SK-N-SH treated with all-trans-retinoic acid at 6 μM for 48 hours (cell line): ENCODE measurements around the gene RBMS1.

Experiments used
- ATAC-seq: fragments of 200-7000 bp; cut with Tn5 transposase; 3 replicates; pipeline ENCODE4 v1.9.1; 2020; ENCODE audit warnings: mild to moderate bottlenecking, moderate library complexity
- ARNTL ChIP-seq: fragments of 450-650 bp; formaldehyde crosslinking; IDR thresholded peaks from 2 replicates; pipeline ENCODE4 v1.5.0; 2020; ENCODE audit warnings: low read depth, mild to moderate bottlenecking, moderate library complexity, borderline replicate concordance
- BACH2 ChIP-seq: fragments of 250-450 bp; sonication (Bioruptor Pico); IDR thresholded peaks from 2 replicates; pipeline ENCODE4 v1.9.0; 2021; ENCODE audit warnings: mild to moderate bottlenecking, borderline replicate concordance
- CREB5 ChIP-seq: fragments of 250-450 bp; sonication (Bioruptor Pico); IDR thresholded peaks from 2 replicates; pipeline ENCODE4 v1.5.1; 2020; ENCODE audit warnings: low read depth, mild to moderate bottlenecking, moderate library complexity
- CSDC2 ChIP-seq: fragments of 250-450 bp; sonication (Bioruptor Pico); IDR thresholded peaks from 2 replicates; pipeline ENCODE4 v1.5.0; 2020; ENCODE audit warnings: mild to moderate bottlenecking, moderate library complexity
- CSRNP3 ChIP-seq: fragments of 250-450 bp; sonication (Bioruptor Pico); IDR thresholded peaks from 2 replicates; pipeline ENCODE4 v1.5.1; 2021; ENCODE audit warnings: mild to moderate bottlenecking, moderate library complexity
- ESRRG ChIP-seq: fragments of 250-450 bp; sonication (Bioruptor Pico); IDR thresholded peaks from 2 replicates; pipeline ENCODE4 v1.6.1; 2021; ENCODE audit warnings: mild to moderate bottlenecking
- ISL1 ChIP-seq: fragments of 250-450 bp; sonication (Bioruptor Pico); IDR thresholded peaks from 2 replicates; pipeline ENCODE4 v2.1.2; 2022; ENCODE audit warnings: mild to moderate bottlenecking, moderate library complexity
- OSR1 ChIP-seq: fragments of 250-450 bp; sonication (Bioruptor Pico); IDR thresholded peaks from 2 replicates; pipeline ENCODE4 v1.8.0; 2022; ENCODE audit warnings: moderate library complexity, mild to moderate bottlenecking, inconsistent platforms
- PATZ1 ChIP-seq: fragments of 250-450 bp; sonication (Bioruptor Pico); IDR thresholded peaks from 2 replicates; pipeline ENCODE4 v1.8.0; 2020; ENCODE audit warnings: mild to moderate bottlenecking, moderate library complexity, borderline replicate concordance
- POU6F1 ChIP-seq: fragments of 250-450 bp; sonication (Bioruptor Pico); IDR thresholded peaks from 2 replicates; pipeline ENCODE4 v1.8.0; 2021; ENCODE audit warnings: low read depth, mild to moderate bottlenecking, moderate library complexity, borderline replicate concordance
- RARB ChIP-seq: fragments of 250-450 bp; sonication (Bioruptor Pico); IDR thresholded peaks from 2 replicates; pipeline ENCODE4 v1.8.0; 2021; ENCODE audit warnings: mild to moderate bottlenecking, moderate library complexity
- SNAI2 ChIP-seq: fragments of 250-450 bp; sonication (Bioruptor Pico); IDR thresholded peaks from 2 replicates; pipeline ENCODE4 v1.5.0; 2020; ENCODE audit warnings: mild to moderate bottlenecking, moderate library complexity
- TCF4 ChIP-seq: fragments of 250-450 bp; sonication (Bioruptor Pico); IDR thresholded peaks from 2 replicates; pipeline ENCODE4 v1.8.0; 2021; ENCODE audit warnings: mild to moderate bottlenecking, moderate library complexity, borderline replicate concordance
- TOX ChIP-seq: fragments of 250-450 bp; sonication (Bioruptor Pico); IDR thresholded peaks from 2 replicates; pipeline ENCODE4 v1.8.0; 2021; ENCODE audit warnings: mild to moderate bottlenecking, moderate library complexity, borderline replicate concordance
- TSHZ2 ChIP-seq: fragments of 250-450 bp; sonication (Bioruptor Pico); IDR thresholded peaks from 2 replicates; pipeline ENCODE4 v1.5.0; 2020; ENCODE audit warnings: mild to moderate bottlenecking, moderate library complexity
- ZFP3 ChIP-seq: fragments of 250-450 bp; sonication (Bioruptor Pico); IDR thresholded peaks from 2 replicates; pipeline ENCODE4 v1.5.0; 2020; ENCODE audit warnings: mild to moderate bottlenecking, moderate library complexity
- ZNF565 ChIP-seq: fragments of 450-650 bp; formaldehyde crosslinking; conservative IDR thresholded peaks from 2 replicates; pipeline ENCODE4 v1.5.0; 2020; ENCODE audit warnings: low read depth, mild to moderate bottlenecking, moderate library complexity
- ZNF70 ChIP-seq: fragments of 450-650 bp; formaldehyde crosslinking; IDR thresholded peaks from 2 replicates; pipeline ENCODE4 v1.5.0; 2020; ENCODE audit warnings: mild to moderate bottlenecking, moderate library complexity
- ZNF8 ChIP-seq: fragments of 450-650 bp; formaldehyde crosslinking; IDR thresholded peaks from 2 replicates; pipeline ENCODE4 v1.5.0; 2020; ENCODE audit warnings: mild to moderate bottlenecking, moderate library complexity

RBMS1 gene

GRCh38 chr2:160459538-160460332 is 33.9 kb downstream of the RBMS1 start:
- TF ChIP-seq CSRNP3 (CRISPR knock-in tag) (no peak), ZNF8 (no peak), ISL1 (CRISPR knock-in tag) (no peak), ZFP3 (no peak), RARB (CRISPR knock-in tag) (no peak), PATZ1 (CRISPR knock-in tag) (no peak), CREB5 (CRISPR knock-in tag) (no peak), OSR1 (CRISPR knock-in tag) (no peak), ARNTL (CRISPR knock-in tag) (no peak), ZNF70 (CRISPR knock-in tag) (no peak), ZNF565 (CRISPR knock-in tag) (no peak), SNAI2 (CRISPR knock-in tag) (no peak), TOX (CRISPR knock-in tag) (no peak), ESRRG (CRISPR knock-in tag) (no peak), POU6F1 (CRISPR knock-in tag) (no peak)
- ATAC-seq = no peak

GRCh38 chr2:160458718-160459453 is 34.7 kb downstream of the RBMS1 start:
- TF ChIP-seq PATZ1 (CRISPR knock-in tag) = no peak
- ATAC-seq = no peak

- TF ChIP-seq ESRRG (CRISPR knock-in tag) (no peak), CSDC2 (CRISPR knock-in tag) (no peak), ISL1 (CRISPR knock-in tag) (no peak), BACH2 (CRISPR knock-in tag) (no peak), ZNF8 (no peak), ZNF70 (CRISPR knock-in tag) (no peak), POU6F1 (CRISPR knock-in tag) (no peak), TSHZ2 (CRISPR knock-in tag) (no peak), ARNTL (CRISPR knock-in tag) (no peak), ZNF565 (CRISPR knock-in tag) (no peak), TCF4 (CRISPR knock-in tag) (no peak), SNAI2 (CRISPR knock-in tag) (no peak), PATZ1 (CRISPR knock-in tag) (no peak)
- no peak for ATAC-seq
Measured at GRCh38 chr2:160457588-160457987, 36.0 kb downstream of the RBMS1 start.
